Tibial nerve (tissue), 4 donors: ENCODE measurements around the gene BIRC3.
"Not testable (repeated sequence)": the region's sequence is repeated elsewhere in the genome, so short reads cannot be mapped to it uniquely, and the experiment has no call there.

Experiments
- EP300 ChIP-seq, 2 donors: sonication (generic); formaldehyde crosslinking; IDR thresholded peaks; one replicate each; pipeline ENCODE4 v1.6.1; 2017; ENCODE audit warnings: antibody characterized with exemption in 2 of 2, mild to moderate bottlenecking in 1 of 2
- POLR2A ChIP-seq, 2 donors: fragments of 450-650 bp; IDR thresholded peaks; one replicate each; pipeline ENCODE4 v1.6.1; 2017; ENCODE audit warnings: antibody characterized with exemption in 2 of 2, mild to moderate bottlenecking in 2 of 2, moderate library complexity in 2 of 2
- TF ChIP-seq, protein P1 (sequence below), 5 experiments: fragments of 200-600 bp in 3 of 5; fragments of 450-650 bp in 2 of 5; sonication (generic) in 3 of 5; IDR thresholded peaks; one replicate each; pipeline ENCODE4 v1.5.1; 2016 to 2019; ENCODE audit warnings: antibody characterized with exemption in 5 of 5, mild to moderate bottlenecking in 3 of 5, moderate library complexity in 2 of 5

GRCh38 chr11:102300837-102301236 lies 16.4 kb upstream of the BIRC3 start:
- TF ChIP-seq EP300, POLR2A (IDR thresholded peaks at IDR 0.05): not testable (repeated sequence)
- TF ChIP-seq, protein P1, sequence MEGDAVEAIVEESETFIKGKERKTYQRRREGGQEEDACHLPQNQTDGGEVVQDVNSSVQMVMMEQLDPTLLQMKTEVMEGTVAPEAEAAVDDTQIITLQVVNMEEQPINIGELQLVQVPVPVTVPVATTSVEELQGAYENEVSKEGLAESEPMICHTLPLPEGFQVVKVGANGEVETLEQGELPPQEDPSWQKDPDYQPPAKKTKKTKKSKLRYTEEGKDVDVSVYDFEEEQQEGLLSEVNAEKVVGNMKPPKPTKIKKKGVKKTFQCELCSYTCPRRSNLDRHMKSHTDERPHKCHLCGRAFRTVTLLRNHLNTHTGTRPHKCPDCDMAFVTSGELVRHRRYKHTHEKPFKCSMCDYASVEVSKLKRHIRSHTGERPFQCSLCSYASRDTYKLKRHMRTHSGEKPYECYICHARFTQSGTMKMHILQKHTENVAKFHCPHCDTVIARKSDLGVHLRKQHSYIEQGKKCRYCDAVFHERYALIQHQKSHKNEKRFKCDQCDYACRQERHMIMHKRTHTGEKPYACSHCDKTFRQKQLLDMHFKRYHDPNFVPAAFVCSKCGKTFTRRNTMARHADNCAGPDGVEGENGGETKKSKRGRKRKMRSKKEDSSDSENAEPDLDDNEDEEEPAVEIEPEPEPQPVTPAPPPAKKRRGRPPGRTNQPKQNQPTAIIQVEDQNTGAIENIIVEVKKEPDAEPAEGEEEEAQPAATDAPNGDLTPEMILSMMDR (IDR thresholded peaks at IDR 0.05), result not testable (repeated sequence)
